Muscle of arm (tissue), 12 donors: ENCODE results near the gene DGKG. TPM values are rescaled to one million over a fixed set of nuclear protein-coding genes. Genes with fewer than 3 reads are reported as not detected.
A peak's percentile ranks its signal among the peaks of the same experiment; 100 is the strongest.

Source experiments
- DNase-seq: peaks from one replicate; pipeline ENCODE4 v3.0.0-alpha.2; 2013
- polyA plus RNA-seq, 12 donors: library from polyadenylated mRNA; unstranded; fragments of 120-200 nt; gene quantifications; one replicate each; pipeline ENCODE4 v1.2.1, GENCODE V29; 2013; ENCODE audit not compliant: insufficient read length in 12 of 12

DGKG gene
- polyA plus RNA-seq, 12 donors = 0.73 to 3.5 (median 2.0) TPM; not detected in 2

DNA sequence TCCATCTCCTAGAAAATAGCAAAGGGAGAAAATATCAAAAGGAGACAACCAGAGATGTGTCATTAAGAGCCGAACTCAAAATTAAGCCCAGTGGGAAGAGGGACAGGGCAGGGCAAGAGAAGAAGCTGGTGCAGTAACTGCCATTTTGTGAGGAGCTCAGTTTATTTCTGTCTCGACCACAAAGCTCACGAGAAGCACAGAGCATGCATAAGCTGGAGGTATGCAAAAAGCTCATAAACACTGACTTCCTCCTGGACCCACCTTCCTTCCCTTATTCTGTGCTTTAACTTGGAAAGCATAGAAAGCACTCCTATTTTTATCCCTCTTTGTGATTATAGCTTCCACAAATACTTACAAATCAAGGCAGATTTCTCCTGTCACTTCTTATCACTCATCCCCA is 81.3 kb downstream of the DGKG start:
- no peak for DNase-seq

DNA sequence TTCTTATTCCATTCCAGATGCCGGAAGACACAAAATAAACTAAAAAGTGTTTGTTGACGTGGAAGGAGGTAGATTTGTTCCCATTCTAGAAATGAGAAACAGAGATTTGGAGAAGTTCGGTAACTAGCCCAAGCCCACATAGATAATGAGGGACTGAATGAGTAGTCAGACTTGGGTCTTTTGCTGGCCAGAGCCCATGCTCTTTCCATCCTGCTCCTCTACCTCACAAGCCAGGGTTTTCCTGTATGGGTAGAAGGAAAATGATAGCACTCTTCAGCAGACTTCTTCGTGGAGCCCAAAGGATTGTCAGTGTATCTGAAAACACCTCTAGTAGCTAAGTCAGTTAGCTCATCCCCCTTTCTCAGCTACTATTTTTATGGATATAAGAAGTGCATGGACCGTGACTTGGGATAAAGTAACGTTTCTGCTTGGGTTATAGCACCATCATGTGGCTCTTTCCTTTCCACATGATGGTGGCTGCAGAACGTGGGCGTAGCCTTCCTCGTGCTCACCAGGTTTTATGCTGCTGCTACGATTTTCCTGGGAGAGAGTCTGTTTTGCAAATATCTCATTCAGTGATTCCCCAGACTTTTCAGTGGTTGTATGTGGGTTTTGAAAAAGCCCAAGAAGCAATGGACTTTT is 84.6 kb downstream of the DGKG start:
- DNase-seq = peak; percentile 68

DNA sequence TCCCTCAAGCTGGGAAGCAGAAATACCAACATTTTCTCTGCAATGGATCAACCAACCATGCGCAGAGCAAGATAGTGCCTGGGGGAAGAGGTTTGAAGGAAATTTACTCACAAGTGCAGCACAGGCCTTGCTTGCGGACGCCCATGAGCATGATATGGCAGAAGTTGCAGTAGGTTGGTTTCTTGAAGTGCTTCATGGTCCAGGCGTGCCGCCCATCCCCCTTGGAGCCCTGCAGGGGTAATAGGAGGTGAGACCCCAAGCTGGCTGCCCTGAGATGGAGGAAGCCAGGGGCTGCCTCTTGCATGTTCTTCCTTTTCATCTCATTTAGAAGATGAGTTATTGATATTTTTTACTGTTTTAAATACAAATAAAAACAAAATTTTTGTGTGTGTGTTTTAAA is 86.6 kb downstream of the DGKG start:
- no peak for DNase-seq

DNA sequence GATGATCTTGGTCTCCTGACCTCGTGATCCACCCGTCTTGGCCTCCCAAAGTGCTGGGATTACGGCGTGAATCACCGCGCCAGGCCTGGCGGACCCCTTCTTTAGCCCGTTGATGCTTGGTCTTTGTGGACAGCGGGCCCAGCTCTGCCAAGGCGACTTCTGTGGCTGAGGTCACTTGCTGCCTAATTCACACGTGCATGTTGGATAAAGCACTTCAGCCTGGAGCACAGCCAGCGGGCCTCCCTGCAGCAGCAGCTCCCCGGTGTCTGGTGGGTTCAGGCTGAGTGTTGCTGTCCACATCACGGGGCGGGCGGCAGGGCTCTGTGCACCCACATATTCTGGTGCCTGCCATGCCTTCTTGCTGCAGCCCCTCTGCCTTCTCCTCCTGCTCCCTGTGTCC is 88.4 kb downstream of the DGKG start:
- DNase-seq = no peak

DNA sequence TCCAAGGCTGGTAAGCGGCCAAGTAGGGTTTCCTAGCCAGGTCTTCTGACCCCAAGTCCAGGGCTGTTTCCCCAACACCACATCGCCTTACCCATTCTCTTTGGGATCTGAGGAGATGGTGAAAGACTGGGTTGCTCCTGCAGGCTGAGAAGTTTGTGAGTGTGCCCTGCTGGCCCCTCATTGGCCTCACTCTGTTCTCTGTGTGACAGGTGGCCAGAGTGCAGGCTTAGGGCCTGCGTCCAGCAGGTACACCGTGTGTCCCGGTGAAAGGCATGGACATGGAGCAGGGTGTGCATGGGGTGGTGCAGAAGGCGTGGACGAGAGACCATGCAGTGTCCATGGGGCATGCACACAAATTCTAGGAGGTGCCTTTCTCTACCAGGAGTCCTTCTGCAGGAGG is 91.3 kb downstream of the DGKG start:
- no peak for DNase-seq

DNA sequence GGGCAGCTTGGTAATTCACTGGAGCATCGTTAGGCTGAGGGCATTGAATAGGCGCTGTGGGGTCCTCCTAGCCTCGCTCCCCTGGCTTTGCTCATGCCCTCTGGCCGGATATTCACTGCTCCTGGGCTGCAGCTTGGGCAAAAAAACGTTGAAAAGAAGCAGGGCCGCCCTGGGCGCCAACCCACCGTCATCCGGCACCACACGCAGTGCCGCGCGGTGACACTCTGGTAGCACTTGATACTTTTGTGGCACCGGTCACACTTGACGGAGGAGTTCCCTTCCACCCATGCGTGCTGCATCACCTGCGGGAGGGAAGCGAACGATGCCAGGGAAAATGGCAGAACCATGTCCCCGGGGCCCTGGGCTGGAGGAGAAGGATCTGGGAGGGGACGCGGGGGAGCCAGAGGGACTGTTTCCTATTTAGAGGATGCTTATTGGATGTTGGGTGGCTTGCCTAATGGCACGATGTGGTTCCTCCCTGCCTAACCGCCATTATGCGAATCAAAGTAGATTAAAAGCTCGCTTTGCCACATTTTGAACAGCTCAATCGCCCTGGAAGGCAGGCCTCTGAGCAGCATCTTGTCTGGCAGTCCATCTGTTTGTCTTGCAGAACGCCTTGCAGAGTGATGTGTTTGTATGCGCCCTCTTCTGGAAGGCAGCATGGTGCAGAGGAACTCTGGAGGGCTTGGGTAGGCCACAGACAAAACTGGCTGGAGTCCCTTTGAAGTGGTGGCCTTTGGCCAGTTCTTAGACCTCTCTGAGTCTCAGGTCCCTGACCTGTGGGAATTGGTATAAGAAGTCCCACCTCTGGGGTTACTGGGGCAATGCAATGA is 93.2 kb downstream of the DGKG start:
- no peak for DNase-seq

DNA sequence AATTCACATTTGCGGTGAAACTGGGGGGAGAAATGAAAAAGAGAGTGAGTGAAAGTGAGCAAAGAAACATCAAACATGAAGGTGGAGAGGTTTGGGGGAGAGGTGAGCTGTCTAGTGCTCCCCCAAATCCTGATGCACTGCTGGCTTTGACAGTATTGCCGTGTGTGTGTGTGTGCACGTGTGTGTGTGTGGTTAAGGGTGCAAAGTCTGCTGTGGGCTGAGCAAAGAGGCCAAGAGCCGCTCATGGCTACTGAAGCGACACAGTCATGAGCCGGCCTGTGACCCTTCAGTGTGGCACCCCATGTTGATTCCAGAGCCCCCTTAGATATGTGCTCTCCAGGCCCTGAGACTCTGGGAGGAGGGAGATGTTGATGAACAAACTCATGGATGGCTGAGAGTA is 94.3 kb downstream of the DGKG start:
- no peak for DNase-seq

DNA sequence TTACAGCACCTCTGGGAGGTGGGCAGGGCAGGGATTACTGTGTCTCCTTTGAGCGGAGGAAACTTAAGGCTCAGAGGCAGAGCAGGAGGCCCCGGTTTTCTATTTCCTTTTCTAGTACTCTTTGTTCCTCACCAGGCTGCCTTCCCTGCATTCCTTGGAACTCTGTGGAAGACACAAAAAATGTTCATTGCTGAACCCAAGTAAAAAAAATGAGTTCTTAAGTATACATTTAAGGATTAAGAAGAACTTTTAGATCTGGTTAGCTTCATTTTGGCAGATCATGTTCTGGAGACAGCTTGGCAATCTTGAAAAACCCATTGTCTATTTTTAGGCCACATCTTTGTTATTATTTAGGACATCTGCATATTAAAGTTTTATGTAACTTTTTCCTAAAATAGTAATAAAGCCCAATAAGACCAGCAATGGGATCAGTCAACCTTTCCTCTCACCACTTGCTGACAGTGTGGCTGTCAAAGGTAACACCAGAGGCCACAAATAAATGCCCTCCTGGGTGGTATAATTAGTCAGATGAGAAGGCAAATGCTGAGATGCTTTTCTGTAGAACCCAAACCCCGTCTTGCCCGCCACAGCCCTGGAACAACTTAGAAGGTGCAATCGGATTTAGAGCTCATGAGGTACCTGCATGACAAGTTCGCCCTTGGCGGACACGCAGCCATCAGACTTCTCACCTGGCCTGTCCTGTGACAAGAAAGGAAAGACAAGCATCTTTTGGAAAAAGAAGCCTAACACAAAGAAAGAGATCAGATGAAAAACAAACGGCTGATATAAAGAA is 97.2 kb downstream of the DGKG start:
- DNase-seq = no peak

DNA sequence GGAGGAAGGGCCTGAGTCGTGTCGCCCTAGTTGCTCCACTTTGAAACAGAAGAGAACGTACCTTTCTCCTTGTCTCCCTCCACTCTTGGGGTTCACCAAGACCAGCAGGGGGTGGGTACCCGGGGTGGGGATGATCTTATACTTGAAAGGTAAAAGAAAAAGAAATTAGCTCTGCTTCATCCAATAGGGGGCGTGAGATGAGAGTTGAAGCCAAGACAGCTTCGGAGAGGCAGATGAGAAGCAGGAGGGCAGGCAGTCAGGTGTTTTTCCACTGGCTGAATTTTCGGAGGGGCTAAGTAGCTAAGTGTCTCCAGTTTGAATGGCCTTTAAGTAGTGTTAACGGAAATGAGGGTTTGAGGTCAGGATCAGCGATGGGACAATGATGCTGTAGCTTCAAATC is 100.4 kb downstream of the DGKG start:
- DNase-seq = no peak

DNA sequence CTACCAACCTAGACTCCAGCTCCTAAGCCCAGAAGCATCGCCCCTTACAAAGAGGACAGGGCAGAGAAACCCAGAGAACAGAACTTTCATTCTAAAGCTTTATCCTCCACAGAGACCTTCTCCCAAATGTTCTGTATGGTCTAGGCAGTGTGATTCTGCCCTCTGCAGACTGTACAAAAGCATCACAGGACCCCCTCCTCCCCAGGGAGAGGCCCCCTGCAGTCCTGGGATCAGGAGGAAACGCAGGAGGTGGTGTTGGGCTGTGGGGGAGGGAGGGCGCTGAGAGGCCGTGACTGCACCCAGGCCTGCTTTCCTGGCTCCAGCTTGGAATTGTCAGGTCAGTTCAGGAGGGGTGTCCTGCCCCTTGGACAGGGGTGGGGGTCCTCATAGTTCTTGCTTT is 101.3 kb downstream of the DGKG start:
- DNase-seq = no peak

DNA sequence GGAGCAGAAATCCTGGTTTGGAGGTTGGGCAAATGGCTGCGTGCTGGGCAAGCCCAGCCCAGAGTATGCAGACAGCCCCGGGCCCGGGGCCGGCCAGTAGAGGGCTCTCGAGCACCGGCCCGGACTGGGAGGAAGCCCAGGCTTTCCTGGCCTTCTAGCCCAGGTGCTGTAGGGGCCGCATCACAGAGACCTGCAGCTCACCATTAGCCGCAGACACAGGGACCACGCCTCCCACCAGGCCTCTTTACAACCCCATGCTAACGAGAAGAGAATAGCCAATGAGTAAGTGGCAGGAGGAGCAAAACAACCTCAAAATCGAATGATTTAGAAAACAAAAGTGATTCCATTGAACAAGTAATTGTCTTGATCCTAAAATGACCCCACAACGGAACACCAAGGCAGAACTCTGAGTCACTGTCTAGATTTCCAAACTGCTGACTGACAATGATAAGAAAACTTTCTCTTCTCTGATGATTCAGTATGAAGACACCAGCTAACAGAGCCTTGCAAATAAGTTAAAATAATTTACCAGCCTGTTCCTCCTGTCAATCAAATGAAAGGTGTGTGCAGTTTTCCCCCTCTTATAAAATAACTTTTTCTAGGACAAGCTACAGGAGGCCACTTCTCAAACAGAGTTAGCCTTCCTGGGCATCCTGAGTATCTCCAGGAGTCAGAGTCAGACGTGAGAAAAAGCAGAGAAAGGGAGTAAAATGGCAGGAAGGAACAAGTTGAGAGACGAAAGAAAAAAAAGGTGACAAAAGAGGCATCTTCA is 102.2 kb downstream of the DGKG start:
- peak; percentile 28 for DNase-seq

DNA sequence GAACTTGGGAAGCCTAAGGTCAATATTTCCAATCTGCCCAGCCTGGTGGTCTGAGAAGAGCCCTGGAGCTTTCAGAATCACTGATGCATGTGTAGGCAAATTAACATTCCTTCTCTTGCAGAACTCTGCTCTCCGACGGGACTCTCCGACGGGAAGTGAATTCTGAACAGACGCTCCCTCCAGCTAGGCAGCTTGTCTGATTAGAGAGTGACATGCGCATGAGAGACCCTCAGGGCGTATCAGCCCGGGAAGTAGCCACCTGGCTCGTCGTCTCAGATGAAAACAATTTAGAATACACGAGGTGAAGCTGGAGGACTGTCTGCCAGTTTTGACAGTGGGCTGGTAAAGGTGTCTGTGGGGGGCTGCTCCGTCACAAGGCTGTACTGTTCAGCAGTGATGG is 103.1 kb downstream of the DGKG start:
- DNase-seq = no peak

DNA sequence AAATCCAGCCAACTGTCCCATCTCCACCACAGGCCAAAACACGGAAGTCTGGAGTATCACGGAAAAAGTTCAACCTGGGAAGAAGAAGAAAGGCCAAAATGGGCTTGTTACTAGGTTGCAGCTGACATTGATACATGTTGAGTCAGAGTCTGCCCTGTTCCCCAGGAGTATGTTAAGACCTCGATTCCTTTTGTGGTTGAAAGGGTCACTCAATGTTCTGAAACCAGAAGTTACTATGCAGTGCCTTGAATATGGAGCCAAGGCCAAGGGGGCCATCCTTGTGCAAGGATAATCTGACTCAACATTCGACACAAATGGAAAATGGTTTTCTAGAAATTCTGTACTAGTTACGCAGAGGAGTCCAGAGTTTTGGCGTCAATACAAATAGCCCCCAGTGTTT is 104.2 kb downstream of the DGKG start:
- DNase-seq = no peak

DNA sequence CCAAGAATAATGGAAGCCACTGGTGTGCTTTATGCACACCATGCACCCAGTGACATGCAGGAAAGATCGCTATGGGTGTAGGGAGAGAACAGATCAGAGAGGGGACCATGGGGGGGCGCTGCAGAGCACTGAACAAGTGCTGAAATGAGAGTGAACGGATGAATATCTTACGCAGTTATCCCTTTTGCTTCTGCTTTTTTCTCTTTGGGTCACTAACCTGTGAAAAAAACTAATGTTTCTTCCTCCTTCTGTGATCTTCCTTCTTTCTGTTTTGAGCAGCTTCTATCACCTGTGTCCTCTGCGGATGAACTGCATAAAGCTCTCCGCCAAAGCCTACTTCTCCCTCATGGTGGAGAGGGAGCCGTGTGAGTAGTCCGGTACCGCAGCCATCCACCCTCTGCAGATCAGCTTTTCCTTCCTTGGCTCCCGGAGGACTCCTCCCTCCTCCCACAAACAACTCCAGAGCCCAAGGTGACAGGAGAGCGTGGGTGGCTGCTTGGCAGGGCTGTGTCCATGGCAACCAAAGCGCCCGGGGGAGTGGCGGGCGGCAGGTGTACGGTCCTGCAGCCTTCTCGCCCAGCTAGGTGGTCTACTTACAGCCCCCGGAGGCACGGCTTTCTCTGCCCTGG is 106.2 kb downstream of the DGKG start:
- no peak for DNase-seq

DNA sequence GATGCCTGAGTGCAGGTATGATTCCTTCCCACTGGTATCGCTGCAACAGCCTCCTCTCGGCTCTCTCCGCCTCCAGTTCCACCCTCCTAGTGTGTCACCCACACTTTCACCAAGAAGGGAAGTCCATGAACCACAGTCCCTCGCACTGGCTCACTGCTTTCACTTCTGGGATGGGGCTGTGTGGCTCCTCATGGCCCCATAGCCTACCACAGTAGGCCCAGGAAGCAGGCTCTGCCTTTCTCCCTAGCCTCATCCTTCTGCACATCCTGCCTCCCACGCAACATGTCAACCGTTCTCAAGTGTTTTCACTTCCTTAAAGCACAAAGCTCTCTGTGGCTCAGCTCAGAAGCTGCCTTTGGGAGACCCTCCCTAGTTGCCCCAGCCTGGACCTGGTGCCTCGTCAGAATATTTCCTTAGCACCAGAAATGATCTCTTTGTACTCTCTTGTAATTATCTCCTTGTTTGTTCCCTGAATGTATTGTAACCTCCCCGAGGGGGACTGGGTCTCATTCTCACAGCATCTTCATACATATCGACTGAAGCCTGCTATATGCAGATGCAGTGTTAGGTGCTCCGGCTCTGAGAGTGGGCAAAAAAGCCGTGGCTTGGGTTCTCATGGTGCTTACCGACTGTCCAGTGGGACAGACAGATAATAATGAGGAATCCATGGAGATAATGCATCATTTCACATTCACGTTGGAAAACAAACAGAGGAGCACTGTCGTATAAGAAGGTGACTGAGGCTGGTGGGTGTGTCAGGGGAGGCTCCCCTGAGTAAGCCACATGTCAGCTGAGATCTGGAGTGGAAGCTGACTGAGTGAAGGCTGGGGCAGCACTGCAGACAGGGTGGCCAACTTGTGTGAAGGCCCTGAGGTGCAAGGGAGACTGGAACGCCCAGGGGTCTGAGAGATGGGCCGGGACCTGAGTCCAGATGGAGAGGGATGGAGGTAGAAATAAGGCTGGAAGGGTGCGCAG is 107.1 kb downstream of the DGKG start:
- DNase-seq = no peak

DNA sequence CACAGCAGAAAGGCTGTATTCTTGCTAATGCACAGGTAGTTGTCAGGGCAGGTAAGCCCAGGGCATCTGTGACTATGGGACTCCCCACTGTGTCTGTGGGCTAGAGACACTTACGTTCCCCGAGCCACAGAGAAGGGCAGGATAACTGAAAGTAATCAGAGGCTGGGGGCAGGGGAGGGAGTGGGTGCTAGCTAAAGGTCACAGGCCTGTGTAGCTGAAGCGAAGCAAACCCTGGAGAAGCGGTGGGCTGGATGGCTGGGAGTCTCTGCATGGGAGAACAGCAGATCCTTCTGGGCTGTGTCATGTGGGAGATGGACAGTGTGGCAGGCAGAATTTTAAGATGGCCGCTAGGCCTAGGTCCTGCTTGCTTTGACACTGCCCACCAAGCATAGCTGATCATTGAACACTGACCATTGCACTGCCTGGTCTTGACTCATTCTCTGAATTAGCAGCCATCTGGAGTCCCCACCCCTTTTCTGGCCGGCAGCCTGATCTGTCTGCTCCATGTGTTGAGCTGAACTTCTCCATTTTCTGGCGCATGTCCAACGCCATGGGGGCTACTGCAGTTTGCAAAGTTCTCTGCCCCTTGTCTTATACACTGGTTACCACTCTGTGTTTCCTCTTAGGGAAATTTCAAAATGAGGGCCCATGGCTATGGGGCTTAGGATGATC is 110.0 kb downstream of the DGKG start:
- no peak for DNase-seq

DNA sequence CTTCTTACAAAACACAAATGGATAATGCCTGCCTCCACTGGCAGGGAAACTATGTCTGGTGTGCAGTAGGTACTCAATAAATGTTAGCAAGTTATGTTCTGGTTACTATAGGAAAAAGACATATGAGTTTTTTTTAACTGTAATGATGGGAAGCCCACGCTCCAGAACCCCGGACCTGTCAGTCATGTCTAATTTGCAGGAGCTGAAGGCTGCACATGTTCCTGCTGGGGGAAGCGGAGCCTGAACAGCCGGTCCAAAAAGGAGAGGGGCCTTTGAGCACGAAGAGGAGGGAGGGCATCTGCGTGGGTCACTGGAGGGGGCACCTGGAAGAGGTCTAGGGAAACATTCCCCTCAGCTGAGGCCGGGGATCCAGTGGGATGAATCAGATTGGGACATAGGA is 113.2 kb downstream of the DGKG start:
- DNase-seq = no peak

DNA sequence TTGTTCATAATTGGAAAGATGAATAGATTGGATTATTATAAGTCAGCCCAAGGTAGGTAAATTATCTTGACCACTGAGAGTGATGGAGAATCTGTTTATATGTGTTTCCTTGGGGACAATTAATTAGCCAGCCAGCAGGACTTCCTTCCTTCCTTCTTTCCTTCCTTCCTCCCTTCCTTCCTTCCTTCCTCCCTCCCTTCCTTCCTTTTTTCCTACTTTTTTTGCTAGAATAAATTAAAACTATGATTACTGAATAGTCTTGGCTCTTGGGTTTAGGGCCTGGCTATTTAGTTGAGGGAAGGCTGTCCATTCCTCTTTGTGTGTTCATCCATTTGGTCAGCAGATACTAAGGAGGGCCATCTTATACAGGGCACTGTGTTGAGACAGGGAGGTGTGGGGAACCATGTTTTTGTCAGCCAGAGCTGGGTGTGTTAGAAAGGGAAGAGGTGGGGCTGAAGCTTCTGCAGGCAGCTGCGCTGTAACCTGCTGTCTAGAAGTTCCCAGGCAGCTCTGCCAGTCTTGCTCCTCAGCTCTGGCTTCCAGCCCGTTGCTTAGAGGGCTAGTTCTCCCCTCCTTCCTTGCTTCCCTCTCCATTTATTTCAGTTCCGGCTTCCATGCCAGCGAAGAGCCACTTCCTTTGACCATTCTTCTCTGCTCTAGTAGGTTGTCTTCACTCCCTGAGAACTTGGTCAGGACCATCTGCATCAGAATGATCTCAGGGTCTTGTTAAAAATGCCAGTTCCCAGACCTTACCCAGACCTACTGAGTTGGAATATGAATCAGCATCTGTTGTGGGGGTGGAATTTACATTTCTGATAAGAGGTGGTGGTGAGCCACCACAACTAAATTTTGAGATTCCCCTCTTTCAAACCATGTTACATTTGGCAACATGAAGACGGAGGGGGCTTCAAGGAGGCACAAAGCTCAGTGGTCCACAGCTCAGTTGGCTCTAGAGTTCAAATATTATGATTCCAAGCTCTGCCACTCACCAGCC is 113.9 kb downstream of the DGKG start:
- DNase-seq = no peak
